ENCODE results near the gene GTF3C5.
"Not testable (repeated sequence)": the region's sequence is repeated elsewhere in the genome, so short reads cannot be mapped to it uniquely, and the experiment has no call there.

The GTF3C5 gene

DNA sequence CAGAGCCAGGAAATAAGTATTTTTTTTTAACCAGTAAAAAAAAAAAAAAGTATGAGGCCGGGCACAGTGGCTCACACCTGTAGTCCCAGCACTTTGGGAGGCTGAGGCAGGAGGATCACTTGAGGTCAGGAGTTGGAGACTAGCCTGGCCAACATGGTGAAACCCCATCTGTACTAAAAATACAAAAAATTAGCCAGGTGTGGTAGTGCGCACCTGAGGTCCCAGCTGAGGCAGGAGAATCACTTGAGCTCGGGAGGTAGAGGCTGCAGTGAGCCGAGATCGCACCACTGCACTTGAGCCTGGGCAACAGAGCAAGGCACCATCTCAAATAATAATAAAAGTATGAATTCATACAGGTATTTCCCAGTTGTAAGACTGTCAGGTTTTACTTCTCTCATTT is 41.4 kb downstream of the GTF3C5 start:
- DNase-seq: not testable (repeated sequence)

GRCh38 chr9:133073086-133074014 is 42.6 kb downstream of the GTF3C5 start:
- no peak for DNase-seq

DNA sequence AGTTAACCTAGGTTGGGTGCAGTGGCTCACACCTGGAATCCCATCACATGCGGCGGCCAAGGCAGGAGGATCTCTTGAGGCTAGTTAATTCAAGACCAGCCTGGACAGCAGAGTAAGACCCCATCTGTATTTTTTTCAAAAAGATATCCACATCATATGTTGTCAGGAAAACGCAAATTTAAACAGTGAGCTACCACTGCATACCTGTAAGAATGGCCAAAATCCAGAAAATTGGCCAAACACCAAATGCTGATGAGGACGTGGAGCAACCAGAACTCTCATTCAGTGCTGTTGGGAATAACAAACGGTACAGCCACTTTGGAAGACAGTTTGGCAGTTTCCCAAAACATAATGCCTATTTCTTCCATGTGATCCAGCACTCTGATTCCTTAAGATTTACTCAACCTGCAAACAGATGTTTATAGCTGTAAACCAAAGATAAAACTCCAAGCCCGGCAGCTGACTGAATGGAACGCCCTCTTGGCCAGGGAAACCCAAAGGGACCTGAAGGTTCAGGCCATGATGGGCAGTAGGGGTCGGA is 43.4 kb downstream of the GTF3C5 start:
- DNase-seq: no peak

DNA sequence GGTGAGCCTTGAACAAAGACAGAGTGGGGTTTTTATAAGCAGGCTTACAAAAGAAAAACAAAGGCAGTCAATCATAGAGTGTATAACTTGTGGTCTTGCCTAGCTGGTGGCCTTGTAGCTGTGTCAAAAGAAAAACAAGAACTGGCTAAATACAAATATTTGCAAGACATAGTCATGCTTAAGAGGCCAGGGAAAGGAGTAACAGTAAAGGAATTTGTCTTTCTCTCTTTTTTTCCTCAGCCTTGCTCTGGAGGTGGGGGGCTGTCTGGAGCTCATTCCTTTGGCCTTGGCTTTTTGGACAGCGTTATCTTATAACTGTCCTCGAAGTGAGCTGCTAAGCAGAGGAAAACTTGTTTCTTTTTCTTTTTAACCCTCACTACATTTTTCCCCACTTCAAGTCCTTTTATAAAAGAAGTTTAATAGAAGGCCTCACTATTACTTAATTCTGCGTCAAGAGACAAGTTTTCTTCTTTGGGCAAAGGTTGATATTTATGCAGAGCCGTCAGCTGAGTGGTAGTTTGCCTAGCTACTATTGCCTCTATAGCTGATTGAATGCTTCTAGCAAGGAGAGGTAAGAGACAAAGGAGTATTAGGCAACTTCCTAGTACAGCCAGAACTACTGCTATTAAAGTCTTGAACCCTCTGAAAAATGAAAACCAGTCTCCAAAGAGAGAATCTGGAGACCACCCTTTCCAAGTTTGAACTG is 45.3 kb downstream of the GTF3C5 start:
- no peak for DNase-seq

GRCh38 chr9:133076691-133077090 is 45.9 kb downstream of the GTF3C5 start:
- DNase-seq: no peak

- DNase-seq: no peak
Measured at GRCh38 chr9:133078486-133078885, 47.7 kb downstream of the GTF3C5 start.

DNA sequence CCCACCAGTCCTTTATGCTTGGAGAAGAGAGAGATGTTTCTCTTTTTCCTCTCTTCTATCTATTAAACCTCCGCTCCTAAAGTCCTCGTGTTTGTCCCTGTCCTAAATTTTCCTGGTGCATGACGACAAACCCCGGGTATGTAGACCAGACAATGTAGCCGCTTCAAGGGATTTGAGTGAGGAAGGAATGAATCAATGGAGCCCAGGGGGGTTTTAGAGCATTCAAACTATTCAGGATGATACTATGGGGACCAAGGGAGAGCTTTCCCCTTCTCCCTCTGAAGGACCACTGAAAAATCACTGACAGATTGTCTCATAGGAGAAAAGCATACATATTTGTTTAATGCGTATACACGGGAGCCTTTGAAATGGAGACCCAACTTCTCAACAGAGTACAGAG is 49.4 kb downstream of the GTF3C5 start:
- DNase-seq: no peak

- not testable (repeated sequence) for DNase-seq
Measured at GRCh38 chr9:133080786-133081779, 50.3 kb downstream of the GTF3C5 start.

- not testable (repeated sequence) for DNase-seq
Measured at GRCh38 chr9:133081957-133082644, 51.3 kb downstream of the GTF3C5 start.

DNA sequence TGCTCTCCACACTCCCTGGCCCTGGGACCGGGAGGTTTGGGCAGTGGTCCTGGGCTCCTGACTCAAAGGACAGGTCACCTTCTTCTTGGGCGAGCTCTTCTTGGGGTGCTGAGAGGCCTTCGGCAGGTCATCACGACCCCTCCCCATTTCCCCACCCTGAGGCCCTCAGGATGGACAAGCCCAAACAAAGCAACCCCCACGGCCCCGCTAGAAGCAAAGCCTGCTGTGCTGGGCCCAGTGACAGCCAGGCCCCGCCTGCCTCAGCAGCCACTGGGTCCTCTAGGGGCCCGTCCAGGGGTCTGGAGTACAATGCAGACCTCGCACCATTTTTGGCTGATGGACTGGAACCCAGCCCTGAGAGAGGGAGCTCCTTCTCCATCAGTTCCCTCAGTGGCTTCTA is 52.9 kb downstream of the GTF3C5 start:
- DNase-seq: not testable (repeated sequence)

DNA sequence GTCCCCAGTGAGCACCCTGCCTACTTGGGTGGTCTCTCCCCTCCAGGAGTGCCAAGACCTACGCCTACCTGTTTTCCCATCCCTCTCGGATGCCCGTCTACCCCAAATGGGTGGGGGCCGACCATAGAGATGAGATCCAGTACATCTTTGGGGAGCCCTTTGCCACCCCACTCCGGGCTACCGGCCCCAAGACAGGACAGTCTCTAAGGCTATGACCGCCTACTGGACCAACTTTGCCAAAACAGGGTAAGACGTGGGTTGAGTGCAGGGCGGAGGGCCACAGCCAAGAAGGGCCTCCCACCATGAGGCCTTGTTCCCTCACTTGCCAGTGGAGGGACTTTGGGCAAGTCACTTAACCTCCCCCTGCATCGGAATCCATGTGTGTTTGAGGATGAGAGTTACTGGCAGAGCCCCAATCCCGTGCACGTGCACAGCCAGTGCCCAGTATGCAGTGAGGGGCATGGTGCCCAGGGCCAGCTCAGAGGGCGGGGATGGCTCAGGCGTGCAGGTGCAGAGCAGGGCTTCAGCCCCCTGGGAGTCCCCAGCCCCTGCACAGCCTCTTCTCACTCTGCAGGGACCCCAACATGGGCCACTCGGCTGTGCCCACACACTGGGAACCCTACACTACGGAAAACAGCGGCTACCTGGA is 55.5 kb downstream of the GTF3C5 start:
- DNase-seq: not testable (repeated sequence)

DNA sequence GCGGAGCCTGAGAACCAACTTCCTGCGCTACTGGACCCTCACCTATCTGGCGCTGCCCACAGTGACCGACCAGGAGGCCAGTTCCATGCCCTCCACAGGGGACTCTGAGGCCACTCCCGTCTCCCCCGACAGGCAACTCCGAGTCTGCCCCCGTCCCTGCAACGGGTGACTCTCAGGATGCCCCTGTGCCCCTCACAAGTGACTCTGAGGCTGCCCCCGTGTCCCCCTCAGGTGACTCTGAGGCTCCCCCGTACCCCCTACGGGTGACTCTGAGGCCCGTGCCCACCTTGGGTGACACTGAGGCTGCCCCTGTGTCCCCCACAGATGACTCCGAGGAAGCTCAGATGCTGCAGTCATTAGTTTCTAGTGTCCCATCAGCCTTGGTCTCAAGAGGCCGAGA is 56.1 kb downstream of the GTF3C5 start:
- no peak for DNase-seq

DNA sequence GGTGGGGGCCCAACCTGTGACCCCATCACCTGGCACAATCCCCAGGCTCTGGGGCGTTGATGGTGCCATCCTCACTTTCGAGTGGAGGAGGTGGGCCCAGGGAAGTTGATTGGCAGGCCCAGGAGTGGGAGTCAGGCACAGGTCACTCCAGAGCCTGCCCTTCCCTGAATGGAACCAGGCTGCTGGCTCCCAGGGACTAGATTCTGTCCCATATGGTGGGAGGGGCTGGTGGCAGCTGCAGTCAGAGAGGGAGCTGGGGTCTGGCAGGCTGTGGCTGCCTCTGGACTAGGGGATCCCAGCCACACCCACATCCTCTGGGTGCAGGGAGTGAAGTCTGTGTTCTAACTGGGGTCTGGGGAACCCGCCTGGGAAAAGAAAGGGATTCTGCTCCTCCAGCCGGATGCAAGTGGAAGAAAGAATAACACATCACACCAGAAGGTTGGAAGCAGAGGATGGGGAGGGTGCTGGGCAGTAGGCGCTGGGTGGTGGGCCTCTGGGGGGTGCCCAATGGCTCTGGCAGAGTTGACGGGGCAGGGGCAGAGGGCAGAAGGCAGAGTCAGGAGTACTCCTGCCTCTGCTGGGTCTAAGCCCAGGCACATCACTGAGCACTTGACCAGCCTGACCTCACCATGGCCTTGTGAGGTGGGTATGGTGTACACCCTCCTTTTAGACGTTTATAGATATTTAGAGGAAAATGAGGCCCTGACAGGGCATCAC is 56.8 kb downstream of the GTF3C5 start:
- DNase-seq: no peak

DNA sequence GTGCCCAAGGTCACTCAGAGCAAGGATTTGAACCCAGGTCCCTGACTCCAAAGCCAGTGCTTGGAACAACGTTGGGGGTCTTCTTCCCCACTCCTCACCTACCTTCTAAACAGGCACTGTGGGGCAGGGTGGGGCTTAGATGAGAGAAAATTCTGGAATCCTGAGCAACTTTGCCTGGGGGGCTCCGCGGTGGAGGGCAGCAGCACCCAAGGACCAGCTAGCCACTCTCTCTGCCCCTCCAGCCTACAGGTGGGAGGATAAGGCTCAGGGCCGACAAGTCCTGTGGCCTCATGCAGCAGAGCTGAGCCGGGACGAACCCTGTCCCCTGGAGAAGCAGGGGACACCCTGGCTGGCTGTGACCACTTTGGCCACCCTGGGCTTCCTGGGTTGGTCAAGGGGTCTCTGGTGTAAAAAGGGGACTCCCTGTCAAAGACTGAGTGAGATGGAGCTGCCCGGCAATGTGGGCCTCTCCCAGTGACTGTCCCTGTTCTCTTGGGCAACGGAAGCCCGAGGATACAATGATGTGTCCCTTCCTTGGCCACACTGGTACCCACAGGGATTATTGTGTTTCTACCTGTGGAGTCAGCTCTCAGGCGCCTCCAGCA is 57.5 kb downstream of the GTF3C5 start:
- no peak for DNase-seq

DNA sequence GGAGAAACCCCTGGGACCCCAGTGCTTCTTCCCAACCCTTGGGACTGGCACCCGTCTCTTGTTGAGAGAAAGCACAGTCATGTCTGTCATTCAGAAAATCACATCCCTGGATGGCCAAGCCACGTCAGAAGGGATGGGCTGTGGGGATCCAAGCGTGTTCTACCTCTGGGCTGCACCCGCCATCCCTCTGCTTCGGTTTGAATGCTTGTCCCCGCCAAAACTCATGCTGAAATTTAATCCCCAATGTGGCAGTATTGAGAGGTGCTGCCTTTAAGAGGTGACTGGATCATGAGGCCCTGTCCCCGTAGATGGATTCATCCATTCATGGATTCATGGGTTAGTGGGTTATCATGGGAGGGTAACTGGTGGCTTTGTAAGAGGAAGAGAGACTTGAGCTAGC is 58.0 kb downstream of the GTF3C5 start:
- DNase-seq: no peak

DNA sequence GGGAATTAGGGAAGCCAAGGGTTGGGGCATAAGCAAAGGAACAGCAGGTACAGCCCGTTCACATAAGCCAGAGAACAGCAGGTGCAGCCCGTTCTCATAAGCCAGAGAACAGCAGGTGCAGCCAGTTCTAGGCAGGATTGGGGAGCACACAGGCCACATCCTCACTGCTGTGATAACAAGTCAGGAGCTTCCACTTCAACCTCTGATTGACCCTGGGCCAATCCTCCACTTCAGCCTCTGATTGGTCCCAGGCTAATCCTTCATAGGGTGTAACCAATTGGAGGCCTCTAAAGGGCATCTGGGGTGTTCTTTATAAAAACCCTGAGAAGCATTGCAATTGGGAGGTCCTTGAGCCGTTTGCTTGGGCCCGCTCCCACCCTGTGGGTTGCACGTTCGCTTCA is 58.5 kb downstream of the GTF3C5 start:
- no peak for DNase-seq

- no peak for DNase-seq
Measured at GRCh38 chr9:133090187-133090586, 59.4 kb downstream of the GTF3C5 start.

GRCh38 chr9:133090752-133091385 is 60.1 kb downstream of the GTF3C5 start:
- no peak for DNase-seq

DNA sequence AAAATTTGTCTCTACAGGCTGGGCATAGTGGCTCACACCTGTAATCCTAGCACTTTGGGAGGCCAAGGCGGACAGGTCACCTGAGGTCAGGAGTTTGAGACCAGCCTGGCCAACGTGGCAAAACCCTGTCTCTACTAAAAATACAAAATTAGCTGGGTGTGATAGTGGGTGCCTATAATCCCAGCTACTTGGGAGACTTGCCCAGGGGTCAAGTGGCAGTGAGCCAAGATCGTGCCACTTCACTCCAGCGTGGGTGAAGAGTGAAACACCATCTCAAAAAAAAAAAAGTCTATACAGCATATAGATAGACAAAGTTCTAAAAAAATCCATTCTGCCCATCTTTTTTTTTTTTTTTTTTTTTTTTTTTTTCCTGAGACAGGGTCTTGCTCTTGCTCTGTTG is 63.6 kb downstream of the GTF3C5 start:
- DNase-seq: not testable (repeated sequence)

Data from CD4-positive, alpha-beta T cell treated with Interleukin-21 for 1 hour (primary cell).